ACHN (cell line): ENCODE data around the gene RASSF9.

ENCODE experiments used
- DNase-seq: peaks from one replicate; pipeline ENCODE4 v3.0.0-alpha.2; 2015
- in situ Hi-C: cut with HindIII; loops from 2 replicates; pipeline ENCODE4 v1.10.0; 2017; ENCODE audit warnings: low sequenced_read_pairs, low pct_ligation_motif_present, low pct_unique_long_range_greater_than_20kb

Gene RASSF9

GRCh38 chr12:85775091-85775490 is 61.1 kb downstream of the RASSF9 start:
- in situ Hi-C loops: no loop called here
- DNase-seq: no peak

- in situ Hi-C loops: no loop called here
- DNase-seq: no peak
These were observed 70.7 kb downstream of the RASSF9 start for GRCh38 chr12:85765453-85765869.

GRCh38 chr12:85759623-85760022 is 76.6 kb downstream of the RASSF9 start:
- in situ Hi-C loops: no loop called here

GRCh38 chr12:85759091-85759490 is 77.1 kb downstream of the RASSF9 start:
- DNase-seq: no peak
- in situ Hi-C loops: no loop called here

More at GRCh38 chr12:85759623-85760022, 76.6 kb downstream of the RASSF9 start:
- no peak for DNase-seq

GRCh38 chr12:85755760-85756159 is 80.4 kb downstream of the RASSF9 start:
- no peak for DNase-seq
- in situ Hi-C loops: no loop called here
